Frontal cortex (tissue), 4 donors: ENCODE results near the gene KCNG1. TPM values are rescaled to one million over a fixed set of nuclear protein-coding genes. Genes with fewer than 3 reads are reported as not detected.
"Not testable (repeated sequence)": the region's sequence is repeated elsewhere in the genome, so short reads cannot be mapped to it uniquely, and the experiment has no call there.

Source experiments
- DNase-seq, 2 donors: peaks; one replicate each; pipeline ENCODE4 v3.0.0; 2012; ENCODE audit warnings: low spot score in 2 of 2
- FAIRE-seq: peaks from 2 replicates; lab custom pipeline; 2012; peaks lifted over from hg19 to GRCh38; lab: Jason Lieb, UNC
- total RNA-seq: library from RNA; depleted of rRNA; stranded (reverse); fragments of >200 nt; gene quantifications from one replicate; pipeline ENCODE4 v1.2.3, GENCODE V29; 2014
- donor health status: control.
- donor health status: control.
- donor health status: control.

The KCNG1 gene
- total RNA-seq = 22.4 TPM

GRCh38 chr20:51022803-51023616 is at the start of gene KCNG1:
Gene KCNG1, minus strand, starts transcription at chr20:51023107. Its CDS starts 12,769 bp downstream, at chr20:51010338.
- DNase-seq (peak; percentile 76 to 85), FAIRE-seq (no peak)

GRCh38 chr20:51070621-51071020 is 47.7 kb upstream of the KCNG1 start:
- no peak for DNase-seq
- no peak for FAIRE-seq

GRCh38 chr20:51067792-51068191 is 44.9 kb upstream of the KCNG1 start:
- FAIRE-seq = no peak

GRCh38 chr20:51065615-51066014 is 42.7 kb upstream of the KCNG1 start:
- FAIRE-seq = no peak

More at GRCh38 chr20:51067792-51068191, 44.9 kb upstream of the KCNG1 start:
- DNase-seq = no peak

GRCh38 chr20:51064137-51064536 is 41.2 kb upstream of the KCNG1 start:
- FAIRE-seq = no peak
- DNase-seq = no peak

More at GRCh38 chr20:51065615-51066014, 42.7 kb upstream of the KCNG1 start:
- DNase-seq = no peak

GRCh38 chr20:51062065-51062464 is 39.2 kb upstream of the KCNG1 start:
- DNase-seq = no peak
- no peak for FAIRE-seq

- FAIRE-seq = no peak
- no peak for DNase-seq
Measured at GRCh38 chr20:51061418-51062045, 38.6 kb upstream of the KCNG1 start.

GRCh38 chr20:51060301-51060700 is 37.4 kb upstream of the KCNG1 start:
- DNase-seq (no peak), FAIRE-seq (no peak)

GRCh38 chr20:51059862-51060261 is 37.0 kb upstream of the KCNG1 start:
- DNase-seq (no peak), FAIRE-seq (no peak)

- DNase-seq = no peak
- FAIRE-seq = no peak
Measured at GRCh38 chr20:51058017-51058416, 35.1 kb upstream of the KCNG1 start.

GRCh38 chr20:51054233-51054632 is 31.3 kb upstream of the KCNG1 start:
- FAIRE-seq (no peak), DNase-seq (no peak)

GRCh38 chr20:51050531-51051075 is 27.7 kb upstream of the KCNG1 start:
- FAIRE-seq = no peak
- no peak for DNase-seq

GRCh38 chr20:51046021-51046985 is 23.4 kb upstream of the KCNG1 start:
- FAIRE-seq = no peak
- DNase-seq = no peak

GRCh38 chr20:51045492-51045891 is 22.6 kb upstream of the KCNG1 start:
- not testable (repeated sequence) for DNase-seq, FAIRE-seq

GRCh38 chr20:51044796-51045195 is 21.9 kb upstream of the KCNG1 start:
- DNase-seq (no peak), FAIRE-seq (no peak)

GRCh38 chr20:51043811-51044210 is 20.9 kb upstream of the KCNG1 start:
- DNase-seq = no peak
- FAIRE-seq = no peak

GRCh38 chr20:51042657-51043247 is 19.8 kb upstream of the KCNG1 start:
- FAIRE-seq = no peak
- no peak for DNase-seq

GRCh38 chr20:51042064-51042463 is 19.2 kb upstream of the KCNG1 start:
- no peak for DNase-seq
- no peak for FAIRE-seq

- no peak for FAIRE-seq
- no peak for DNase-seq
Measured at GRCh38 chr20:51037532-51038115, 14.7 kb upstream of the KCNG1 start.
